Measurements from ENCODE around the gene NRXN3.

The NRXN3 gene

DNA sequence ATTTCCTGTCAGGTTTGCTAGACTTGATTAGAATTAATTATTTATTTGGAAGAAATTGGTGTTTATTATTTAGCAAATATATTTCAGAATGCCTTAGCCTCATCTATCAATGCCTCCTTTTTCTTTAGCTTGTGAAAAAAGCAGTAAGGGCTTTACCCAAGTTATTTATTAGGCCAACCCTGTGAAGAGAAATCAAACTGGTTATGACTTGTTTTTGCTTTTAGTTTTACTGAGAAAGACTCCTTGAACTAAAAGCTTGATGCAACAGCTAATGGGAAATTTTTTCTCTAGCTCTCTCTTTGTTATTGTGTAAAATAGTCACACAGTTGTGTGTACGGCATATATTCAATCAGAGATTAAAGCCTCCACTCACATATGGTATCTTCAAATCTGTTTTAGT lies 1734.3 kb downstream of the NRXN3 start:
- no peak for DNase-seq (ENCODE audit: low read depth)
- no peak for TF ChIP-seq CTCF (IDR thresholded peaks at IDR 0.05; ENCODE audit: low read depth, low read length, missing control alignments)
- H3K4me3 ChIP-seq (ENCODE audit: low read depth, low read length): no peak overlapping the region

- H3K4me3 ChIP-seq (ENCODE audit: low read depth, low read length): no peak overlapping the region
- no peak for DNase-seq (ENCODE audit: low read depth)
- no peak for TF ChIP-seq CTCF (IDR thresholded peaks at IDR 0.05; ENCODE audit: low read depth, low read length, missing control alignments)
These were observed 1736.8 kb downstream of the NRXN3 start for GRCh38 chr14:79906994-79907393.

DNA sequence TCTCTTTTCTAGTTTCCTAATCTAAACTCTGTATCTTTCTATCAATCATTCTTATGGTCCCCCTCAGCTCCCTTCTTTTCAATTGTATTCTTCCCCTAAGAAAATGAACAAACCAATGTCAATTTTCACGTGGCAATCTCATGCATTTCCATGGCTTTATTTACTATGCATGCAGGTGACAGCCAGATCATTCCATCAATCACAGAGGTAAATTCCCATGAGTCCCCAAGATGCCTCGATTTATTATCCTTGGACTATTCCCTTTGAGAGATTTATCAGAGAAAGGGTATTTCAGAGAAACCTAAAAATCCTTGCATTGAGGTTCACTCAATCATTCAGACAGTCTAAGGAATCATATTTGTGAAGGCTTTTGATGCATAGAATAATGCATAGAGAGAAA lies 1739.9 kb downstream of the NRXN3 start:
- H3K4me3 ChIP-seq (ENCODE audit: low read depth, low read length): no peak overlapping the region
- no peak for TF ChIP-seq CTCF (IDR thresholded peaks at IDR 0.05; ENCODE audit: low read depth, low read length, missing control alignments)
- DNase-seq (ENCODE audit: low read depth): no peak

DNA sequence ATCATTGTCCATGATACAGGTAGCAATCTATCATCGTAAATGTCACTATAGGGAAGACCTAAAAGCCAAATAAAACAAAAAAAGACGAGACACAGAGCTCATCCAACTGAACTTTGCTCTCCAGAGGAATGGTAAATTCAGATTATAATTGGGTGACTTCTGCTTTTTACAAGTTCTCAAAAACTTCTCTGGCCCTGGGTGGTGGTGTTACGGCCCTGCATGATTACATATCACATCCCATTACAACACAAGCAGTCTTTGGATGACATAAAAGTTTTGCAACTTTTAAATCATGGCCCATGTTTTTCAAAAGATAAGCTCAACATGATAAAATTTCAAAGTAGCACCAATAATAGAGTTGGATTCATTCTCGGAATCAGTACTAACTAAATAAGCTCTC lies 1741.6 kb downstream of the NRXN3 start:
- no peak overlapping the region for H3K4me3 ChIP-seq (ENCODE audit: low read depth, low read length)
- no peak for DNase-seq (ENCODE audit: low read depth)
- no peak for TF ChIP-seq CTCF (IDR thresholded peaks at IDR 0.05; ENCODE audit: low read depth, low read length, missing control alignments)

DNA sequence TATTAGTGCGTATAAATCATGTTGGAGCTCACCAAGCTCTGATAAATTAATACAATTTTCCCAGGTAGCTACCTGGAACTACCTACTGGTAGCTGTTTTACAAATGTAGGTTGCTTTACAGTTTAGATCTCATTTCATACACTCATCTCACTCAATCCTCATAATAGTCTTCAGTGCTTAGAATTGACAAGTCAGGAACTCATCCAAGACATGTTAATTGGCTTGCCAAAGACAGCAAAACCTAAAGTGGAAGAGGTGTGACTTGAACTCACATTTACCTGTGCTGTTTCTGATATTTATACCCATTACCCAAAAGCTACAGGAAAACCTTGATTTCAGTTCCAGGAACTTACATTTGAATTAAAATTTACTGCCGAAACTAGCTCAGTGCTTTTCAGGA lies 1744.4 kb downstream of the NRXN3 start:
- no peak overlapping the region for H3K4me3 ChIP-seq (ENCODE audit: low read depth, low read length)
- TF ChIP-seq CTCF (IDR thresholded peaks at IDR 0.05; ENCODE audit: low read depth, low read length, missing control alignments): no peak
- no peak for DNase-seq (ENCODE audit: low read depth)

DNA sequence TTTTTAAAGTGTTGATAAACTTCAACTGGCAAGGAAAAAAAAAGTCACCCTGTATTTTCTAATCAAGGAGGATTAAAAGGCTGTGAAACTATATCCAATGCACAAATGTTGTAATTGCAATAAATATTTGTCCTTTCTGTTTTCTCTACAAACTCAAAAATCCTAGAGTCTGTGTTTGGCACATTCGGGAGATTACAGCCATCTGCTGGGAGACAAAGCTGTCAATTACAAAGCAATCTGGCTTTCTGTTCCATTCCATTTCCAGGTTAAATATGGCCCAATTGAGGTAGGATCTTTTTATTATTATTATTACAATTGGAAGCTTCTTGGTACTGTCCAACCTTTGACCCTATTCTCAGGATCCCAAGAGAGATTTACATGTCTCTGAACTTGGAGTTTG lies 1745.2 kb downstream of the NRXN3 start:
- DNase-seq (ENCODE audit: low read depth): no peak
- no peak for TF ChIP-seq CTCF (IDR thresholded peaks at IDR 0.05; ENCODE audit: low read depth, low read length, missing control alignments)
- H3K4me3 ChIP-seq (ENCODE audit: low read depth, low read length): no peak overlapping the region

GRCh38 chr14:79916281-79916680 lies 1746.1 kb downstream of the NRXN3 start:
- no peak for TF ChIP-seq CTCF (IDR thresholded peaks at IDR 0.05; ENCODE audit: low read depth, low read length, missing control alignments)
- no peak for DNase-seq (ENCODE audit: low read depth)

More at GRCh38 chr14:79916281-79916680, 1746.1 kb downstream of the NRXN3 start:
- no peak overlapping the region for H3K4me3 ChIP-seq (ENCODE audit: low read depth, low read length)
